ENCODE measurements around the gene CHSY3.

The CHSY3 gene

DNA sequence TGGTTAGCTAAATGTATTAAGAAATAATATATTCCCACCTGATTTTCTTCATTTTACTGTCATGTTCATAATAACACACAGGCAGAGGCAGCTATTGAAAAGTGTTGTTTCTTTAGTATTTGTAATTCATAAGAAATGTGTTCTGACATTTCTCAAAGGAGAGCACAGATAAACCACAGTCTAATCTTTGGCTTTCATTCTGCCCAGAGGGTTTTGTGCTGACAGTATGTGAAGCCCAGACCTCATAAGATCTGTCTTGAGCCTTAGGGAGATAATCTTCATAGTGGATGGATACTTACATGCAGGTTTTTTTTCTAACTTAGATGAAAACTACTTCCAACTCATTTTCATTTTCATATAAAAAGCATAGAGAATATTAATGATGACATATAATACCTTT lies 206.1 kb downstream of the CHSY3 start:
- no peak for DNase-seq (ENCODE audit: extremely low spot score)
- POLR2A ChIA-PET = no interaction called here
- TF ChIP-seq, protein P1, sequence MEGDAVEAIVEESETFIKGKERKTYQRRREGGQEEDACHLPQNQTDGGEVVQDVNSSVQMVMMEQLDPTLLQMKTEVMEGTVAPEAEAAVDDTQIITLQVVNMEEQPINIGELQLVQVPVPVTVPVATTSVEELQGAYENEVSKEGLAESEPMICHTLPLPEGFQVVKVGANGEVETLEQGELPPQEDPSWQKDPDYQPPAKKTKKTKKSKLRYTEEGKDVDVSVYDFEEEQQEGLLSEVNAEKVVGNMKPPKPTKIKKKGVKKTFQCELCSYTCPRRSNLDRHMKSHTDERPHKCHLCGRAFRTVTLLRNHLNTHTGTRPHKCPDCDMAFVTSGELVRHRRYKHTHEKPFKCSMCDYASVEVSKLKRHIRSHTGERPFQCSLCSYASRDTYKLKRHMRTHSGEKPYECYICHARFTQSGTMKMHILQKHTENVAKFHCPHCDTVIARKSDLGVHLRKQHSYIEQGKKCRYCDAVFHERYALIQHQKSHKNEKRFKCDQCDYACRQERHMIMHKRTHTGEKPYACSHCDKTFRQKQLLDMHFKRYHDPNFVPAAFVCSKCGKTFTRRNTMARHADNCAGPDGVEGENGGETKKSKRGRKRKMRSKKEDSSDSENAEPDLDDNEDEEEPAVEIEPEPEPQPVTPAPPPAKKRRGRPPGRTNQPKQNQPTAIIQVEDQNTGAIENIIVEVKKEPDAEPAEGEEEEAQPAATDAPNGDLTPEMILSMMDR (IDR thresholded peaks at IDR 0.05; ENCODE audit: control extremely low read depth, extremely low read depth, low read depth, missing control alignments) = no peak
- CTCF ChIA-PET = interaction anchor here (0.9 to 1.5 kb wide), 3 partner anchors 16 to 32 kb away, joined by 3 to 4 read pairs (median 4); no protein-coding TSS in a partner anchor

DNA sequence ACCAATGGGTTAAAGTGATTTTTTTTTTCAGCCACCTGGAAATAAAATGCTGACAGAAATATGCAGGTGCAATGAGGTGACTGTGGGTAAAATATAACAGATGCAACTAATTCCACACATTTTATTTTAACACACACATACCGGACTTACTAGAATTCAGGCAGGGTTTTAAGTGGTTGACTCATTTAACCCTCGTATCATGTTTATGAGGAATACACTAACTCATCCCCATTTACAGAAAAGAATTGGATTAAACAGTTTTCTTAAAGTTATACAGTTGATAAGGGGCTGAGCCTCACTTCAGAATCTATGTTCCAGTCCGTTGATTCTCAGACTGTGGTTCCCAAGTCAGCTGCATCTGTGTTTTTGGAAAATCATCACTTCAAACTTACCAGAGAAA lies 207.5 kb downstream of the CHSY3 start:
- POLR2A ChIA-PET = no interaction called here
- CTCF ChIA-PET = interaction anchor here (1.1 to 1.3 kb wide), 2 partner anchors 9 to 28 kb away, joined by 3 read pairs; no protein-coding TSS in a partner anchor
- no peak for DNase-seq (ENCODE audit: extremely low spot score)
- TF ChIP-seq, protein P1 (IDR thresholded peaks at IDR 0.05; ENCODE audit: control extremely low read depth, extremely low read depth, low read depth, missing control alignments) = no peak

DNA sequence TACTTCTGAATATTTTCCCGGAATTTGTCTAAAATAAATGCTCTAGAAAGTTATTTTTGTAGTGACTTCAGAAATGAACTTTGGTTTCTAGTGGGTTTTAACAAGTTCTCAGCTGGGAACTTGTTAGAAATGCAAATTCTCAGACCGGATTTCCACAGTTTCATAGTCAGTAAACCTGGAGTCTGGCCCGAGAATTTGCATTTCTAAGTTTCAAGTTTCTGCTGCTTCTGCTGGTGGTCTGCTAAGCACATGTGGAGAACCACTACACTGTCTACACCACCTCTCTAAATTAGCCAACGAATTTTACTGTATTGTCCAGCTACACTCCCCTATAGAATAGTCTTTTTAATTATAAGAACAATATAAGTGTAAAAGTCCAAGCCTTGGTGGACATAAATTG lies 208.0 kb downstream of the CHSY3 start:
- CTCF ChIA-PET = interaction anchor here (1.3 kb wide), 1 partner anchor 28 kb away, joined by 3 read pairs; no protein-coding TSS in a partner anchor
- DNase-seq (ENCODE audit: extremely low spot score) = no peak
- TF ChIP-seq, protein P1 (IDR thresholded peaks at IDR 0.05; ENCODE audit: control extremely low read depth, extremely low read depth, low read depth, missing control alignments) = no peak
- POLR2A ChIA-PET = no interaction called here

DNA sequence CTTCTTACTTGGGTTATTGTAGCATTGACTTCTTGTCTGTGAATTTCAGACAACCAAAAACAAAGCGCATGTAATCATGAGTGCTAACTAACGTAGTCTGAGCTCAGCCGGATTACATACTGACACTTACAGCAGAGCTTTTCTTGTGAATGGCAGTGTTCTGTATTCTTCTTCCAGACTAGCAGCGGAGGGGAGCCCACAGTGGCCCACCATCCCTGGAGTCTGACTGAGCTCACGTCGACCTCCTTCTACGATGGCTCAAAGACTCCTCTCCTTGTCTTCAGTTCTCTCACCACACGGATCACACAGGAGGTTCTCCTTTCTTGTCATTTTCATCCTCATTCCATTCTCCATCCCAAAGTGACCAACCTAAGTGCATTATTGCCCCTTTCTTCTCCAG lies 211.4 kb downstream of the CHSY3 start:
- DNase-seq (ENCODE audit: extremely low spot score) = no peak
- TF ChIP-seq, protein P1 (IDR thresholded peaks at IDR 0.05; ENCODE audit: control extremely low read depth, extremely low read depth, low read depth, missing control alignments) = no peak
- ChIA-PET CTCF (interaction anchor here (1.5 kb wide), 1 partner anchor 9 kb away, joined by 5 read pairs; no protein-coding TSS in a partner anchor), POLR2A (no interaction called here)

DNA sequence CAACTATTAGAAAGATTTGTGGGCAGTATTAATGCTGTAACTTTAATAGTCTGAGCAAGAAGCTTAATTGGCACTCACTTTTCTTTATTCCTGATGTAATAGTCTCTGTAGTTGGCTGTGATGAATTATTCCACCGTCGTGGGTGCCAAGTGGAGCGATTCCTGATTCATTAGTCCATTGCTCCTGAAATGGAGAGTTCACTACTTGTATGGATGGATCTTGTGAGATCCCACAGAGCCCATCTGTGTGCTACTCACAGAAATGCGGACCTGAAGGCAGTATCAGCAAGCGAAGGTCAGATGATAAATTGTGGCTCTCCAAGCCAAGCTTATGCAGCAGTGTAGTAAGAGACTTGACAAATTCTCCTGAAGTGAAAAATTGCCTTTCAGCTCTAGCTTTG lies 212.2 kb downstream of the CHSY3 start:
- POLR2A ChIA-PET = no interaction called here
- DNase-seq (ENCODE audit: extremely low spot score) = no peak
- CTCF ChIA-PET = interaction anchor here (0.6 to 1.5 kb wide), 2 partner anchors 9 to 20 kb away, joined by 3 to 5 read pairs; no protein-coding TSS in a partner anchor
- TF ChIP-seq, protein P1 (IDR thresholded peaks at IDR 0.05; ENCODE audit: control extremely low read depth, extremely low read depth, low read depth, missing control alignments) = no peak

DNA sequence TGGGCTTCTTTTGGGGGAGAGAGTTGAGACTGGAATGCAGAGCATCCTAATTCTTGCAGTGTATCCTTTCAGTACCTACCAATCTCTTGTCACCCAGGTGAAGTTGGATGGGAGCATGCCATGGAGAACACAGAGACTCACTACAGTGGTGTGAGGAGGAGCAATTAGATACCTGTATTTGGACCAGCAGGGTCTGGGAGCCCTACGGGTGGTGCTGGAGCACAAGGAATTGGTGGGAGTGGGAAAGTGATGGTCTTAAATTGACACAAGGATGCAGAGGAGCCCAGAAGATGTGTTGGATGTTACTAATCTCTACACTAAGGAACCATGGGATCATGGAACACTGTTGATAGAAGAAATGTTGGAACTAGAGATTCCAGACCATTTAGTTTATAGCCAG lies 212.7 kb downstream of the CHSY3 start:
- ChIA-PET CTCF (interaction anchor here (0.6 to 1.5 kb wide), 3 partner anchors 10 to 19 kb away, joined by 3 to 5 read pairs (median 4); no protein-coding TSS in a partner anchor), POLR2A (no interaction called here)
- DNase-seq (ENCODE audit: extremely low spot score) = no peak
- TF ChIP-seq, protein P1 (IDR thresholded peaks at IDR 0.05; ENCODE audit: control extremely low read depth, extremely low read depth, low read depth, missing control alignments) = no peak
